Small intestine (tissue), 16 donors: Measurements from ENCODE around the gene HPN. TPM values are rescaled to one million over a fixed set of nuclear protein-coding genes. Genes with fewer than 3 reads are reported as not detected.
"Not testable (repeated sequence)": the region's sequence is repeated elsewhere in the genome, so short reads cannot be mapped to it uniquely, and the experiment has no call there.

Experiments
- DNase-seq, 2 donors: peaks; one replicate each; pipeline versions ENCODE4 v3.0.0 to v3.0.0-alpha.2; 2013
- FAIRE-seq: peaks from 2 replicates; lab custom pipeline; 2012; peaks lifted over from hg19 to GRCh38; lab: Jason Lieb, UNC
- H3K27ac ChIP-seq, 3 donors: one replicate each; pipeline ENCODE4 v1.5.1; 2013; ENCODE audit warnings: low read length in 2 of 3, mild to moderate bottlenecking in 2 of 3, control low read depth in 1 of 3, inconsistent platforms in 1 of 3, low read depth in 1 of 3, moderate library complexity in 1 of 3
- H3K27me3 ChIP-seq, 3 donors: one replicate each; pipeline ENCODE4 v1.6.1; 2013; ENCODE audit warnings: low read length in 3 of 3, inconsistent platforms in 1 of 3; ENCODE audit not compliant: control insufficient read depth in 3 of 3, insufficient read depth in 3 of 3
- H3K36me3 ChIP-seq, 3 donors: one replicate each; pipeline ENCODE4 v1.6.1; 2013; ENCODE audit warnings: low read length in 3 of 3, inconsistent platforms in 1 of 3, low read depth in 1 of 3, mild to moderate bottlenecking in 1 of 3, moderate library complexity in 1 of 3; ENCODE audit not compliant: control insufficient read depth in 3 of 3, insufficient read depth in 2 of 3
- H3K4me1 ChIP-seq, 3 donors: one replicate each; pipeline ENCODE4 v1.6.1; 2013; ENCODE audit warnings: low read length in 2 of 3, inconsistent platforms in 1 of 3, low read depth in 1 of 3, mild to moderate bottlenecking in 1 of 3, moderate library complexity in 1 of 3; ENCODE audit not compliant: control insufficient read depth in 3 of 3, insufficient read depth in 2 of 3
- H3K4me3 ChIP-seq, 3 donors: one replicate each; pipeline ENCODE4 v1.5.1; 2013; ENCODE audit warnings: low read length in 3 of 3, control low read depth in 1 of 3, inconsistent platforms in 1 of 3, low read depth in 1 of 3, mild to moderate bottlenecking in 1 of 3, moderate library complexity in 1 of 3
- H3K9me3 ChIP-seq, 2 donors: one replicate each; pipeline ENCODE4 v1.6.1; 2013; ENCODE audit warnings: low read depth in 1 of 2, low read length in 1 of 2; ENCODE audit not compliant: control insufficient read depth in 2 of 2, insufficient read depth in 1 of 2
- WGBS, 3 donors: extraction: QIAGEN DNeasy Blood & Tissue Kit; methylation state at CpG; one replicate each; pipeline ENCODE4 v1.1.7; 2013; 5-methylcytosine and 5-hydroxymethylcytosine counted together
- long read RNA-seq, 10 donors: transcript quantifications; one replicate each; lab custom pipeline, GENCODE V29; 2026
- polyA plus RNA-seq, 4 donors: library from polyadenylated mRNA; stranded (reverse) in 3 of 4; unstranded in 1 of 4; fragments of 200-250 nt in 3 of 4; fragments of 120-200 nt in 1 of 4; gene quantifications; one replicate each; pipeline versions ENCODE4 v1.2.1 to v1.2.3, GENCODE V29; 2013
- donor health status: healthy with polysubstance abuse.
- donor health status: control.
- donor health status: control.
- donor health status: Bipolar disorder and iron deficiency.
- donor health status: healthy.

The HPN gene
- polyA plus RNA-seq: 100 to 1,000 TPM in 1 of 4 donors, 1 to 10 TPM in 1, not detected in 2; 1.8 to 481 TPM
- long read RNA-seq, donor 1, partial matches to known transcripts: 359 of 388 reads
- long read RNA-seq, donor 1, other reads (novel, unspliced or antisense): 29 of 388 reads
- long read RNA-seq, donor 2, partial matches to known transcripts: 57 of 57 reads
- long read RNA-seq, donor 2, other reads (novel, unspliced or antisense): 0 of 57 reads
- long read RNA-seq, donor 3, partial matches to known transcripts: 103 of 113 reads
- long read RNA-seq, donor 3, other reads (novel, unspliced or antisense): 10 of 113 reads
- long read RNA-seq, donor 4: 0 reads
- long read RNA-seq, donor 5, partial matches to known transcripts: 45 of 45 reads
- long read RNA-seq, donor 5, other reads (novel, unspliced or antisense): 0 of 45 reads
- long read RNA-seq, donor 6, partial matches to known transcripts: 125 of 134 reads
- long read RNA-seq, donor 6, other reads (novel, unspliced or antisense): 9 of 134 reads
- long read RNA-seq, donor 7: 0 reads
- long read RNA-seq, donor 8: 0 reads
- long read RNA-seq, donor 9, partial matches to known transcripts: 30 of 30 reads
- long read RNA-seq, donor 9, other reads (novel, unspliced or antisense): 0 of 30 reads
- long read RNA-seq, donor 10, partial matches to known transcripts: 58 of 73 reads
- long read RNA-seq, donor 10, other reads (novel, unspliced or antisense): 15 of 73 reads

GRCh38 chr19:35041548-35042055 lies at the start of gene HPN:
Gene HPN, plus strand, starts transcription at chr19:35041721. Its CDS starts 786 bp downstream, at chr19:35042507.
- Histone ChIP-seq H3K36me3 (peaks cover 0 to 36% (median 0%) of the 10 kb centered on the region in 3 donors), H3K27me3 (no peaks in the 10 kb centered on the region), H3K27ac (peak within 1 kb of the TSS in 2 of 3 donors; percentile 61 to 97), H3K4me3 (peak within 1 kb of the TSS in 2 of 3 donors; percentile 5 to 82), H3K9me3 (no peaks in the 10 kb centered on the region), H3K4me1 (peaks cover 0 to 49% (median 13%) of the 10 kb centered on the region in 3 donors)
- DNase-seq: peak in 1 of 2 donors; percentile 88
- 38 to 56% (median 55%) methylated on average over 6 to 19 of the region's 19 CpGs for WGBS, 3 donors
- no peak for FAIRE-seq

- WGBS, 3 donors: 77 to 93% (median 83%) methylated on average over 7 of the region's 7 CpGs
- not testable (repeated sequence) for DNase-seq, FAIRE-seq, H3K27me3 ChIP-seq, H3K4me1 ChIP-seq, H3K9me3 ChIP-seq, H3K36me3 ChIP-seq, H3K27ac ChIP-seq, H3K4me3 ChIP-seq
These were observed 48.9 kb upstream of the HPN start for GRCh38 chr19:34992582-34992981.

GRCh38 chr19:34994286-34994642 lies 47.3 kb upstream of the HPN start:
- 69 to 85% (median 76%) methylated on average over 9 of the region's 9 CpGs for WGBS, 3 donors
- no peak for FAIRE-seq
- no peaks in the 10 kb centered on the region for H3K36me3 ChIP-seq
- peak overlapping the region in 1 of 3 donors; percentile 66 for H3K27ac ChIP-seq
- DNase-seq: no peak
- H3K9me3 ChIP-seq: peaks cover 0 to 10% of the 10 kb centered on the region in 2 donors
- H3K4me3 ChIP-seq: no peak overlapping the region
- no peaks in the 10 kb centered on the region for H3K27me3 ChIP-seq
- H3K4me1 ChIP-seq: peaks cover 0 to 17% (median 6%) of the 10 kb centered on the region in 3 donors

GRCh38 chr19:34994643-34995541 lies 46.6 kb upstream of the HPN start:
- WGBS, 3 donors: 35 to 67% (median 42%) methylated on average over 17 of the region's 17 CpGs
- peaks cover 0 to 10% of the 10 kb centered on the region in 2 donors for H3K9me3 ChIP-seq
- DNase-seq: peak in 1 of 2 donors; percentile 61
- no peak overlapping the region for H3K4me3 ChIP-seq
- H3K27me3 ChIP-seq: no peaks in the 10 kb centered on the region
- H3K36me3 ChIP-seq: no peaks in the 10 kb centered on the region
- H3K4me1 ChIP-seq: peaks cover 2 to 22% (median 6%) of the 10 kb centered on the region in 3 donors
- no peak for FAIRE-seq
- peak overlapping the region in 1 of 3 donors; percentile 66 for H3K27ac ChIP-seq

GRCh38 chr19:34995551-34995950 lies 46.0 kb upstream of the HPN start:
- Histone ChIP-seq H3K27ac (peak overlapping the region in 1 of 3 donors; percentile 66), H3K4me1 (peaks cover 2 to 23% (median 6%) of the 10 kb centered on the region in 3 donors), H3K4me3 (no peak overlapping the region), H3K27me3 (no peaks in the 10 kb centered on the region), H3K36me3 (no peaks in the 10 kb centered on the region), H3K9me3 (peaks cover 0 to 10% of the 10 kb centered on the region in 2 donors)
- 41 to 79% (median 62%) methylated on average over 7 to 8 of the region's 8 CpGs for WGBS, 3 donors
- DNase-seq (peak in 1 of 2 donors; percentile 41), FAIRE-seq (no peak)

- H3K4me1 ChIP-seq: peaks cover 2 to 23% (median 6%) of the 10 kb centered on the region in 3 donors
- 60 to 74% (median 60%) methylated on average over 8 of the region's 8 CpGs for WGBS, 3 donors
- DNase-seq (no peak), FAIRE-seq (no peak)
- no peak overlapping the region for H3K4me3 ChIP-seq
- peaks cover 0 to 10% of the 10 kb centered on the region in 2 donors for H3K9me3 ChIP-seq
- H3K36me3 ChIP-seq: peaks cover 0 to 3% (median 0%) of the 10 kb centered on the region in 3 donors
- H3K27me3 ChIP-seq: no peaks in the 10 kb centered on the region
- peak overlapping the region in 1 of 3 donors; percentile 75 for H3K27ac ChIP-seq
These were observed 44.4 kb upstream of the HPN start for GRCh38 chr19:34997071-34997617.

GRCh38 chr19:34998224-34998623 lies 43.3 kb upstream of the HPN start:
- 90 to 91% (median 91%) methylated on average over 6 to 7 of the region's 7 CpGs for WGBS, 3 donors
- H3K4me3 ChIP-seq, DNase-seq, FAIRE-seq, H3K27ac ChIP-seq, H3K27me3 ChIP-seq, H3K9me3 ChIP-seq: not testable (repeated sequence)
- peaks cover 0 to 12% (median 0%) of the 10 kb centered on the region in 3 donors for H3K36me3 ChIP-seq
- peaks cover 2 to 31% (median 6%) of the 10 kb centered on the region in 3 donors for H3K4me1 ChIP-seq
